GM21360 (cell line): ENCODE results near the gene OPN4.

Experiments used
- ATAC-seq: cut with Tn5 transposase; IDR thresholded peaks from one replicate; pipeline ENCODE4 v1.9.1; 2021; ENCODE audit warnings: mild to moderate bottlenecking, moderate library complexity; ENCODE audit not compliant: unreplicated experiment

The OPN4 gene

GRCh38 chr10:86677374-86677773 lies 23.0 kb downstream of the OPN4 start:
- no peak for ATAC-seq

GRCh38 chr10:86678999-86679792 lies 24.8 kb downstream of the OPN4 start:
- ATAC-seq, result peak; percentile 48

DNA sequence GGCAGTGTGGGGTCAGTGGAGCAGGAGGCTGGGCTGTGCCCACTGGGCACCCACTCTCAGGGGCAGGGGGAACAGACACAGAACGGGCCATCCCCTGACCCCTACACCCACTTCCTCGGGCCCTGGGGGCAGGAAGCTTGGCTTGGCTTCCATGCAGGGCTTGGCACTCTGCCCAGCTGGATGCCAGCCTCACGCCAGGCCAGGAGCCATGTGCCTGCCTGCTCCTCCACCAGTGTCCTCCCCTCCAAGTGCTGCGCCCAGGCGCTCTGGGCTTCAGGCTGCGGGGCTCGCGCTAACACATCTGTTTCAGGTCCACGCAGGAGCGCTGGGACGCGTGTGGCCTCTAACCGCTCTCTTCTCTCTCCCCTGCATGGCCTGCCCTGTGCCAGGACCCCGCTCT lies 26.7 kb downstream of the OPN4 start:
- ATAC-seq, result no peak

- ATAC-seq, result no peak
Measured at GRCh38 chr10:86681722-86682386, 27.5 kb downstream of the OPN4 start.

DNA sequence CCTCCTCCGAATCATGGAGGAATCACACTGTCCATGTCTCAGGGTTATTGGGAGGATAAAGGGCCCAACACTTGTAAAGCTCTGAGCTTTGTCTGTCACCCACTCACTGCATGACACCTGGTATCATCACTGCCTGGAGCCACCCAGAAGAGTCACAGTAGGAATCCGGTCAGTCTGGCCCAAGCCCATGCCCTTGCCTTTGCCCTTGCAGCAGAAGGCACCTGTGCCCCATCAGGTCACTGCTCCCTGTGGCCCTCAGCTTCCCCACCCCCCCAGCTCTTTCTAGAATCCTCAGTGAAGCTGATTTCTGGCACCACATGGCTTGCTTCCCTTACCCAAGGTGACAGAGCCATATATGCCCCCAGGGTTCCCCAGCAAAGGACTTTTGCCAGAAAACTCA lies 28.3 kb downstream of the OPN4 start:
- ATAC-seq, result no peak

DNA sequence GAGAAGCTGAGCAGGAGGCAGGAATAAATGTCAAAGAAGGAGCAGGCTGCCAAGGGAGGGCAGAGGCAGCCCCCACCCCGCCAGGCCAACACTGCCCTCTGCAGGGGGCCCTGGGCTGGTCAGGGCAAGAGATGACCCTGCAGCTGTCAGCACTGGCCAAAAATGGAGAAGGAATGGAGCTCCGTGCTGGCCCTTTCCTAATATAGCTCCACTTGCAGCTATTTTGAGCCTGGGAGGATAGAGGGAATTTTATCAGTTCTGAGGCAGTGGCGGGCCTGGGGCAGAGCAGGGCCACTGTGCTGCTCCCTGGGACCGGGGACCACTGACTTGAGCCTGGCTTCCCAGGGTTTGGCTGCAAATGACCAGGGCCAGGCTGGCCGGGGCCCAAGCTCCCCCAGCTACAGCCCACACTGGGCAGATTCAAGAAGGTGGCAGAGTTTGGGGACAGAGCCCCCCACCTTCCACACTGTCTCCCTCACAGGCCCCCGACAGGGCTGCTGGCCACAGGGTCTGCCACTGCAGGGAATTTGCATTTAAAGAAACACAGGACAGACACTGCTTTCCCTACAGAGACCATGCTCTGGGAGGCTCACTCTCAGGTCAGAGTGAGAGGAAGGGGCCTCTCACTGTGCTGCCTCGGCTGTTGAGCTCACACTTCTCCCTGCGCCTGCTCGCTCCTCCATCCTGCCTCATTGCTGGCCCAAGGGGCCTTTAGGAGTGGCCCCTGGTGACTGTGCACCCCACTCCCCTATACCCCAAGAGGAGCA lies 30.2 kb downstream of the OPN4 start:
- ATAC-seq, result no peak

DNA sequence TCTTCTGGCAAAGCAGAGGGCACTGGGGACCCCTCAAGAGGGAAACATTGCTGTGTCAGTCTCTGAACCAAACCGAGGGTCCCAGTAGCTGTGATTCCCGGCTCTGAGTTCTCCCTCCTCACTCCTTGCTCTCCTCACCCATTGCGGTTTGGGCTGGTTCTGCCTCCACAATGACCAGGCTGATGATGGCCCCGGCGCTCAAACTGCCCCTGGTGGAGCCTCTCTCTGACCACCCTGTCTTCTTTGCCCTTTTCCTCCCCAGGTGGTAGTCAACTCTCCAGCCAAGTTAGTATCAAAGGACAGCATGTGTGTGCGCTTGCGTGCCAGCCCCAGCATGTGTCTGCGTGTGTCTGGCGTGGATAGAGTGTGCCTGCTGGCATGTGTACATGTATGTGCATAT lies 31.1 kb downstream of the OPN4 start:
- no peak for ATAC-seq

- no peak for ATAC-seq
Measured at GRCh38 chr10:86685893-86686632, 31.7 kb downstream of the OPN4 start.

GRCh38 chr10:86686972-86687371 lies 32.6 kb downstream of the OPN4 start:
- ATAC-seq, result no peak

- no peak for ATAC-seq
Measured at GRCh38 chr10:86687750-86688149, 33.4 kb downstream of the OPN4 start.

GRCh38 chr10:86688398-86688921 lies 34.1 kb downstream of the OPN4 start:
- peak; percentile 69 for ATAC-seq

DNA sequence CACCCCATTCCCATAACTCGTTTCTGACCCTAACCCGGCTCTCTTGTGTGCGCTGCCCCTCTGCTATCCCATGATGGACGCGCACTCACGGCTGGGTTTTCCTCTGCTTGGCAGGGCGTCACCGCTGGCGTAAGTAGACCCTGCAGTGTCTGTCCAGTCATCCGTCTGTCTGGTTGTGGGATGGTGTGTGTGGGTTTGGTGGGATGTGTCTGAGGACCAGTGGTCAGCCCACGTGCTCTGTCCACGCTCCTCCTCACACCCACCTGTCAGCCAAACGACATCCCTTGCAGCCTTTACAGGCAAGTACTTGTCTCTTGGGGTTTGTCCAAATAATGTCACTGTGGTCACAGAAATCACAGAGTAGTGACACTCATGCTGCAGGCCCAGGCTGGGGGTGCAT lies 34.8 kb downstream of the OPN4 start:
- no peak for ATAC-seq

GRCh38 chr10:86690231-86690630 lies 35.9 kb downstream of the OPN4 start:
- ATAC-seq, result no peak

GRCh38 chr10:86690657-86691084 lies 36.3 kb downstream of the OPN4 start:
- ATAC-seq, result no peak

GRCh38 chr10:86691333-86692022 lies 37.1 kb downstream of the OPN4 start:
- ATAC-seq, result no peak

DNA sequence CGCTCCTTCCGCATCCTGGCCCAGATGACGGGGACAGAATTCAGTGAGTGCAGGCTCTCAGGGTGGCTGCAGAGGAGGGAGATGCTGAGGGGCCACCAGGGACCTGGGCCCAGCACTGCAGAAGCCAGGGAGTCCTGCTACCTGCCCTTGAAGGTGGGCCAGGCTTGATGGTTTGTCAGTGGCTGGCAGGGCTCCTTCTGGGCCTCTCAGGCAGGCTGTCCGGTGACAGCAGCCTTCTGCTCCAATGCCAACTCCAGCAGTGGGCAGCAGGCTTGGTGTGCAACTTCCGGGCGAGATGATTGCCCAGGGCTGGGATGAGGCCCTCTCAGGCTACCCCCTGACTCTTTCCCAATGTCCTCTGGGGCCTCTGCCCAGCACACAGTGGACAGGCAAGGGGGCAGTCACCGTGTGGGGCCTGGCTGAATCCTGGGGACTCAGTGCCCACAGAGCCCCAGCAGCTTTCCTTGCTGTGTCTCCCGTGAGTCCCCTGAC lies 37.7 kb downstream of the OPN4 start:
- no peak for ATAC-seq

- ATAC-seq, result no peak
Measured at GRCh38 chr10:86692664-86693063, 38.3 kb downstream of the OPN4 start.

- no peak for ATAC-seq
Measured at GRCh38 chr10:86693275-86693674, 38.9 kb downstream of the OPN4 start.

DNA sequence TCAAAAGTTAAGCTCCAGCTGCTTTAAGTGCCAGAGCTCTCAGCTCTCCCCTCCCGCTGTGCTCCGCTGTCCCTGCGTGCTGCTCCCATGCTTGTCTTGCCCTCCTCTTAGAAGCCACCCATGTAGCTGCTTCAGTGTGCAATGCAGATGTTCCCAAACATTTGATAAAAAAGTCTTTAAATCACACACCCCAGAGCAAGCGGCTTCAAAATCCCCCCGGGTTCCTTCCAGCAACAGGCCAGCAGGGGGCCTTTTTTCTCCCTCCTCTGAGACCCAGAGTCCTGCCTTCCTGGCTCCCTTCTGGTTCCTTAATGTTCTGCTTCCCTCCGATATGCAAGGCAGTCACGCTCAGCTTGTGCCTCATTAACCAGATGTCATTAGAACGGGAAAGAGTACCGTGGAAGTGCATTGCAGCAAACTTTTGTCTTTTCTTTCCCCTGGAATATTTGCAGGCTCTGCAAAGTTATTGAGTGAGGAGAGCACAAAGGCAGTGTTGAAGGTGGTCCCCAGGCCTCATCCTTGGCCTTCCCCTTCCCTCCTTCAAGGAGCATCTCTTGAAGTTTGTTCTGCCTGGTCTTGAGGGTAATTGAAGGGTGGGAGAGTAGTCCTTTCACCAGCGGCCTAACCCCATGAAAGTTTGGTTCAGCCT lies 39.5 kb downstream of the OPN4 start:
- no peak for ATAC-seq
